Common myeloid progenitor, CD34-positive (primary cell): ENCODE measurements around the gene SPPL2B.

ENCODE experiments used
- CTCF ChIA-PET: fragments of 350-600 bp; sonication (Branson Sonifier 250); formaldehyde crosslinking; loops from one replicate; lab custom pipeline; 2021; ENCODE audit warnings: antibody characterized with exemption; lab: Charles Lee
- POLR2A ChIA-PET: fragments of 350-600 bp; sonication (Branson Sonifier 250); formaldehyde crosslinking; loops from one replicate; lab custom pipeline; 2021; ENCODE audit warnings: antibody characterized with exemption; lab: Charles Lee
- DNase-seq, 3 donors: peaks; one replicate each; pipeline versions ENCODE4 v3.0.0 to v3.0.0-alpha.2; 2013
- H3K27ac ChIP-seq, 2 experiments: 1 replicate in 1 of 2; 2 replicates in 1 of 2; pipeline ENCODE4 v1.7.0; 2013; ENCODE audit warnings: inconsistent platforms in 2 of 2, low read length in 2 of 2, mild to moderate bottlenecking in 2 of 2, low read depth in 1 of 2, moderate library complexity in 1 of 2; ENCODE audit not compliant: severe bottlenecking in 2 of 2, insufficient read depth in 1 of 2, poor library complexity in 1 of 2
- H3K27me3 ChIP-seq, 5 experiments: replicated peaks in 2 of 5; 1 replicate in 3 of 5; 2 replicates in 2 of 5; pipeline versions ENCODE4 v1.6.1 to v1.7.0; 2013; ENCODE audit warnings: low read length in 4 of 5, mild to moderate bottlenecking in 2 of 5, moderate library complexity in 2 of 5, inconsistent platforms in 1 of 5; ENCODE audit not compliant: insufficient read depth in 5 of 5, control insufficient read depth in 4 of 5
- H3K36me3 ChIP-seq, 4 experiments: 1 replicate in 2 of 4; 2 replicates in 2 of 4; pipeline versions ENCODE4 v1.6.1 to v1.7.0; 2013; ENCODE audit warnings: low read length in 3 of 4, control low read depth in 1 of 4, mild to moderate bottlenecking in 1 of 4; ENCODE audit not compliant: control insufficient read depth in 4 of 4, insufficient read depth in 4 of 4
- H3K4me1 ChIP-seq, 4 experiments: 1 replicate in 3 of 4; 2 replicates in 1 of 4; pipeline versions ENCODE4 v1.6.1 to v1.7.1; 2013; ENCODE audit warnings: low read length in 3 of 4, mild to moderate bottlenecking in 3 of 4, control low read depth in 1 of 4, inconsistent platforms in 1 of 4, moderate library complexity in 1 of 4; ENCODE audit not compliant: control insufficient read depth in 4 of 4, insufficient read depth in 4 of 4; ENCODE audit errors: control extremely low read depth in 1 of 4
- H3K4me3 ChIP-seq, 7 experiments: 1 replicate in 4 of 7; 2 replicates in 3 of 7; pipeline versions ENCODE4 v1.5.1 to v1.7.0; 2013; ENCODE audit warnings: mild to moderate bottlenecking in 7 of 7, low read length in 6 of 7, moderate library complexity in 6 of 7, inconsistent platforms in 2 of 7, low read depth in 2 of 7, control low read depth in 1 of 7; ENCODE audit not compliant: insufficient read depth in 4 of 7, control insufficient read depth in 1 of 7; ENCODE audit errors: extremely low read depth in 1 of 7
- H3K9me3 ChIP-seq, 5 experiments: 1 replicate in 4 of 5; 2 replicates in 1 of 5; pipeline versions ENCODE4 v1.6.1 to v1.7.1; 2013; ENCODE audit warnings: low read length in 4 of 5, mild to moderate bottlenecking in 2 of 5, inconsistent platforms in 1 of 5, low read depth in 1 of 5, moderate library complexity in 1 of 5; ENCODE audit not compliant: control insufficient read depth in 4 of 5, insufficient read depth in 2 of 5; ENCODE audit errors: control extremely low read depth in 1 of 5
- WGBS: methylation state at CpG from one replicate; pipeline ENCODE4 v1.1.5; 2013; ENCODE audit not compliant: insufficient coverage; 5-methylcytosine and 5-hydroxymethylcytosine counted together

SPPL2B gene

GRCh38 chr19:2332341-2333026, 4.0 kb downstream of the SPPL2B start:
- H3K36me3 ChIP-seq, result peaks cover 2 to 18% (median 10%) of the 10 kb centered on the region in 4 experiments
- WGBS, result 14% methylated on average over 12 of the region's 17 CpGs
- no peaks in the 10 kb centered on the region for H3K9me3 ChIP-seq
- peak overlapping the region in 3 of 7 experiments; percentile 26 to 59 (median 44) for H3K4me3 ChIP-seq
- peaks cover 2 to 73% (median 58%) of the 10 kb centered on the region in 4 experiments for H3K4me1 ChIP-seq
- H3K27me3 ChIP-seq, result no peaks in the 10 kb centered on the region
- ChIA-PET POLR2A (interaction anchor here (0.5 to 2.4 kb wide), 13 partner anchors 7 to 800 kb away, joined by 3 to 13 read pairs (median 4); no protein-coding TSS in a partner anchor), CTCF (interaction anchor here (0.9 to 2.2 kb wide), 10 partner anchors 7 to 125 kb away, joined by 3 to 10 read pairs (median 5); partner anchors contain the start of gene LMNB2)
- peak overlapping the region; percentile 81 to 96 for H3K27ac ChIP-seq
- peak; percentile 84 to 95 (median 94) for DNase-seq

- H3K4me3 ChIP-seq, result peak overlapping the region in 5 of 7 experiments; percentile 5 to 66 (median 43)
- peaks cover 2 to 24% (median 13%) of the 10 kb centered on the region in 4 experiments for H3K36me3 ChIP-seq
- ChIA-PET POLR2A (interaction anchor here (0.5 to 2.4 kb wide), 11 partner anchors 8 to 799 kb away, joined by 3 to 13 read pairs (median 4); no protein-coding TSS in a partner anchor), CTCF (interaction anchor here (0.9 to 2.2 kb wide), 9 partner anchors 8 to 124 kb away, joined by 3 to 10 read pairs (median 5); partner anchors contain the start of gene LMNB2)
- H3K9me3 ChIP-seq, result no peaks in the 10 kb centered on the region
- peak in 1 of 3 donors; percentile 54 for DNase-seq
- H3K4me1 ChIP-seq, result peaks cover 0 to 70% (median 54%) of the 10 kb centered on the region in 4 experiments
- no peaks in the 10 kb centered on the region for H3K27me3 ChIP-seq
- H3K27ac ChIP-seq, result peak overlapping the region; percentile 81 to 96
- 13% methylated on average over 24 of the region's 27 CpGs for WGBS
Observed at GRCh38 chr19:2333027-2333806, 4.7 kb downstream of the SPPL2B start.

GRCh38 chr19:2333807-2334211, 5.3 kb downstream of the SPPL2B start:
- ChIA-PET POLR2A (interaction anchor here (0.6 to 2.4 kb wide), 5 partner anchors 8 to 160 kb away, joined by 3 to 13 read pairs (median 4); no protein-coding TSS in a partner anchor), CTCF (interaction anchor here (0.9 to 2.2 kb wide), 7 partner anchors 9 to 69 kb away, joined by 3 to 10 read pairs (median 5); no protein-coding TSS in a partner anchor)
- DNase-seq, result peak in 2 of 3 donors; percentile 52 to 61
- Histone ChIP-seq H3K36me3 (peaks cover 2 to 29% (median 18%) of the 10 kb centered on the region in 4 experiments), H3K4me3 (peak overlapping the region in 4 of 7 experiments; percentile 5 to 66 (median 48)), H3K27ac (peak overlapping the region; percentile 36 to 81), H3K4me1 (peaks cover 0 to 70% (median 54%) of the 10 kb centered on the region in 4 experiments), H3K9me3 (no peaks in the 10 kb centered on the region), H3K27me3 (no peaks in the 10 kb centered on the region)
- 30% methylated on average over 10 of the region's 11 CpGs for WGBS

GRCh38 chr19:2334426-2334825, 5.9 kb downstream of the SPPL2B start:
- ChIA-PET POLR2A (interaction anchor here (0.6 to 2.4 kb wide), 4 partner anchors 9 to 161 kb away, joined by 3 to 13 read pairs (median 5); no protein-coding TSS in a partner anchor), CTCF (interaction anchor here (1.2 to 2.2 kb wide), 3 partner anchors 9 to 54 kb away, joined by 6 to 10 read pairs (median 7); no protein-coding TSS in a partner anchor)
- Histone ChIP-seq H3K27me3 (no peaks in the 10 kb centered on the region), H3K27ac (peak overlapping the region in 1 of 2 experiments; percentile 36), H3K4me3 (peak overlapping the region in 1 of 7 experiments; percentile 66), H3K4me1 (peaks cover 0 to 66% (median 49%) of the 10 kb centered on the region in 4 experiments), H3K9me3 (no peaks in the 10 kb centered on the region), H3K36me3 (peaks cover 2 to 36% (median 23%) of the 10 kb centered on the region in 4 experiments)
- WGBS, result 94% methylated on average over 27 of the region's 27 CpGs
- DNase-seq, result no peak

- H3K9me3 ChIP-seq, result no peaks in the 10 kb centered on the region
- no peak overlapping the region for H3K4me3 ChIP-seq
- peaks cover 0 to 61% (median 43%) of the 10 kb centered on the region in 4 experiments for H3K4me1 ChIP-seq
- 96% methylated on average over 21 of the region's 26 CpGs for WGBS
- POLR2A ChIA-PET, result interaction anchor here (1.4 to 2.4 kb wide), 2 partner anchors 10 to 56 kb away, joined by 3 to 13 read pairs; no protein-coding TSS in a partner anchor
- DNase-seq, result peak in 2 of 3 donors; percentile 63 to 78
- H3K36me3 ChIP-seq, result peaks cover 2 to 43% (median 30%) of the 10 kb centered on the region in 4 experiments
- CTCF ChIA-PET, result interaction anchor here (2.0 kb wide), 1 partner anchor 12 kb away, joined by 7 read pairs; no protein-coding TSS in a partner anchor
- H3K27me3 ChIP-seq, result no peaks in the 10 kb centered on the region
- no peak overlapping the region for H3K27ac ChIP-seq
Observed at GRCh38 chr19:2334986-2335846, 6.7 kb downstream of the SPPL2B start.

- CTCF ChIA-PET, result no interaction called here
- WGBS, result 96% methylated on average over 3 of the region's 3 CpGs
- DNase-seq, result peak in 1 of 3 donors; percentile 66
- Histone ChIP-seq H3K27me3 (no peaks in the 10 kb centered on the region), H3K4me1 (peaks cover 0 to 61% (median 40%) of the 10 kb centered on the region in 4 experiments), H3K27ac (no peak overlapping the region), H3K4me3 (no peak overlapping the region), H3K36me3 (peaks cover 2 to 49% (median 33%) of the 10 kb centered on the region in 4 experiments), H3K9me3 (no peaks in the 10 kb centered on the region)
- POLR2A ChIA-PET, result interaction anchor here (1.4 kb wide), 1 partner anchor 56 kb away, joined by 3 read pairs; no protein-coding TSS in a partner anchor
Observed at GRCh38 chr19:2335848-2336247, 7.4 kb downstream of the SPPL2B start.
